H1 (cell line): ENCODE data around the gene CAPN13. TPM values are rescaled to one million over a fixed set of nuclear protein-coding genes. Genes with fewer than 3 reads are reported as not detected.

Source experiments
- CTCF ChIA-PET: fragments of 300-600 bp; sonication (Branson Sonifier 250); formaldehyde crosslinking; loops from one replicate; lab custom pipeline; 2021; ENCODE audit not compliant: partially characterized antibody; lab: Charles Lee
- POLR2A ChIA-PET: fragments of 300-600 bp; sonication (Branson Sonifier 250); formaldehyde crosslinking; loops from one replicate; lab custom pipeline; 2021; ENCODE audit warnings: inconsistent platforms; ENCODE audit not compliant: partially characterized antibody; lab: Charles Lee
- DNase-seq, 2 experiments: peaks; one replicate each; pipeline versions ENCODE4 v3.0.0 to v3.0.0-alpha.2; 2010 to 2022; ENCODE audit warnings: low spot score in 2 of 2, low read depth in 1 of 2, mixed read lengths in 1 of 2
- FAIRE-seq: peaks from 2 replicates; lab custom pipeline; 2011; peaks lifted over from hg19 to GRCh38; lab: Jason Lieb, UNC
- H2AFZ ChIP-seq: 2 replicates; pipeline ENCODE4 v1.8.1; 2012; ENCODE audit warnings: low read length, inconsistent platforms
- H2AK5ac ChIP-seq: 2 replicates; pipeline ENCODE4 v1.6.1; 2013; ENCODE audit warnings: low read depth, low read length
- H2BK120ac ChIP-seq: replicated peaks from 2 replicates; pipeline ENCODE3; 2013; ENCODE audit warnings: low read depth, low read length, inconsistent platforms
- H2BK12ac ChIP-seq: 2 replicates; pipeline ENCODE4 v1.6.1; 2013; ENCODE audit warnings: low read depth, low read length
- H2BK15ac ChIP-seq: 2 replicates; pipeline ENCODE4 v1.6.1; 2013; ENCODE audit warnings: low read length
- H2BK20ac ChIP-seq: 2 replicates; pipeline ENCODE4 v1.6.1; 2013; ENCODE audit warnings: low read length
- H2BK5ac ChIP-seq: 2 replicates; pipeline ENCODE4 v1.6.1; 2013; ENCODE audit warnings: low read depth, low read length
- H3K14ac ChIP-seq: 2 replicates; pipeline ENCODE4 v1.6.1; 2013; ENCODE audit warnings: inconsistent platforms; ENCODE audit not compliant: insufficient read length
- H3K18ac ChIP-seq: 2 replicates; pipeline ENCODE4 v1.6.1; 2013; ENCODE audit warnings: low read length; ENCODE audit errors: extremely low read depth
- H3K23ac ChIP-seq: 2 replicates; pipeline ENCODE4 v1.6.1; 2013; ENCODE audit warnings: inconsistent platforms; ENCODE audit not compliant: insufficient read length
- H3K23me2 ChIP-seq: 2 replicates; pipeline ENCODE4 v1.6.1; 2013; ENCODE audit warnings: low read depth, low read length
- H3K27ac ChIP-seq: 2 replicates; pipeline ENCODE4 v1.6.1; 2011; ENCODE audit warnings: low read depth, low read length, inconsistent platforms
- H3K27me3 ChIP-seq, 4 experiments: replicated peaks in 1 of 4; 1 replicate in 1 of 4; 2 replicates in 3 of 4; pipeline versions ENCODE4 v1.6.1 to v1.8.1; 2011 to 2013; ENCODE audit warnings: low read length in 3 of 4, mild to moderate bottlenecking in 3 of 4, inconsistent platforms in 2 of 4, mixed read lengths in 2 of 4, moderate library complexity in 1 of 4; ENCODE audit not compliant: control insufficient read depth in 3 of 4, insufficient read depth in 3 of 4; ENCODE audit errors: extremely low read depth in 1 of 4
- H3K36me3 ChIP-seq, 4 experiments: 2 replicates each; pipeline versions ENCODE4 v1.6.1 to v1.8.1; 2011 to 2013; ENCODE audit warnings: mild to moderate bottlenecking in 4 of 4, low read length in 3 of 4, moderate library complexity in 2 of 4, control low read depth in 1 of 4, inconsistent platforms in 1 of 4; ENCODE audit not compliant: insufficient read depth in 4 of 4, control insufficient read depth in 2 of 4
- H3K4ac ChIP-seq: replicated peaks from 2 replicates; pipeline ENCODE3; 2013; ENCODE audit warnings: low read length, low read depth, mixed read lengths, inconsistent platforms; ENCODE audit not compliant: insufficient read length
- H3K4me1 ChIP-seq, 4 experiments: replicated peaks in 1 of 4; 1 replicate in 1 of 4; 2 replicates in 3 of 4; pipeline versions ENCODE4 v1.6.1 to v1.8.1; 2011 to 2013; ENCODE audit warnings: low read length in 3 of 4, inconsistent platforms in 2 of 4, mixed read lengths in 1 of 4; ENCODE audit not compliant: insufficient read depth in 4 of 4, control insufficient read depth in 3 of 4
- H3K4me2 ChIP-seq, 2 experiments: 2 replicates each; pipeline versions ENCODE4 v1.6.1 to v1.8.1; 2011 to 2013; ENCODE audit warnings: low read depth in 2 of 2, low read length in 2 of 2, control low read depth in 1 of 2, inconsistent platforms in 1 of 2, mild to moderate bottlenecking in 1 of 2; ENCODE audit not compliant: insufficient read depth in 1 of 2
- H3K4me3 ChIP-seq, 4 experiments: fragments of 200-600, 300-600 bp in 1 of 4; sonication (generic), shearing (Covaris generic), sonication (Bioruptor Twin) in 1 of 4; 2 replicates each; pipeline versions ENCODE4 v1.5.1 to v1.8.1; 2011 to 2016; ENCODE audit warnings: low read length in 4 of 4, low read depth in 3 of 4, control low read depth in 2 of 4, inconsistent platforms in 2 of 4, mild to moderate bottlenecking in 2 of 4, mixed read lengths in 1 of 4, moderate library complexity in 1 of 4; ENCODE audit not compliant: insufficient read depth in 2 of 4; ENCODE audit errors: extremely low read depth in 1 of 4
- H3K56ac ChIP-seq: replicated peaks from 2 replicates; pipeline ENCODE3; 2013; ENCODE audit warnings: low read depth, mild to moderate bottlenecking, mixed read lengths, low read length, inconsistent platforms; ENCODE audit not compliant: insufficient read length
- H3K79me1 ChIP-seq: 2 replicates; pipeline ENCODE4 v1.6.1; 2013; ENCODE audit warnings: low read depth, low read length, control low read depth
- H3K79me2 ChIP-seq, 2 experiments: 2 replicates each; pipeline versions ENCODE4 v1.6.1 to v1.8.1; 2012 to 2013; ENCODE audit warnings: low read length in 2 of 2, mild to moderate bottlenecking in 2 of 2, inconsistent platforms in 1 of 2; ENCODE audit not compliant: insufficient read depth in 2 of 2, control insufficient read depth in 1 of 2
- H3K9ac ChIP-seq, 4 experiments: replicated peaks in 1 of 4; 1 replicate in 1 of 4; 2 replicates in 3 of 4; pipeline versions ENCODE4 v1.6.1 to v1.8.1; 2011 to 2013; ENCODE audit warnings: low read depth in 3 of 4, low read length in 3 of 4, control low read depth in 2 of 4, mild to moderate bottlenecking in 2 of 4, moderate library complexity in 2 of 4, inconsistent platforms in 1 of 4; ENCODE audit errors: extremely low read depth in 1 of 4
- H3K9me3 ChIP-seq, 2 experiments: 2 replicates each; pipeline versions ENCODE4 v1.6.1 to v1.8.1; 2012 to 2013; ENCODE audit warnings: mild to moderate bottlenecking in 2 of 2, moderate library complexity in 2 of 2, control low read depth in 1 of 2, inconsistent platforms in 1 of 2, low read depth in 1 of 2, low read length in 1 of 2, mixed read lengths in 1 of 2; ENCODE audit not compliant: insufficient read depth in 2 of 2
- H4K20me1 ChIP-seq, 2 experiments: replicated peaks in 1 of 2; 2 replicates each; pipeline versions ENCODE3 to v1.8.1; 2011 to 2013; ENCODE audit warnings: inconsistent platforms in 2 of 2, low read length in 2 of 2, mild to moderate bottlenecking in 1 of 2; ENCODE audit not compliant: insufficient read depth in 2 of 2, control insufficient read depth in 1 of 2
- H4K5ac ChIP-seq: 2 replicates; pipeline ENCODE4 v1.6.1; 2013; ENCODE audit warnings: low read length, low read depth, mixed read lengths, inconsistent platforms; ENCODE audit not compliant: insufficient read length
- H4K8ac ChIP-seq: 2 replicates; pipeline ENCODE4 v1.8.0; 2013; ENCODE audit warnings: mild to moderate bottlenecking, moderate library complexity, low read length, inconsistent platforms; ENCODE audit not compliant: insufficient read depth; ENCODE audit errors: extremely low read depth
- H4K91ac ChIP-seq: replicated peaks from 2 replicates; pipeline ENCODE3; 2013; ENCODE audit warnings: low read length, mixed read lengths, inconsistent platforms; ENCODE audit not compliant: insufficient read length
- CHD1 ChIP-seq: IDR thresholded peaks from 2 replicates; pipeline ENCODE4 v1.6.1; 2012; ENCODE audit warnings: low read depth, low read length, improper control_type of control experiment
- CHD2 ChIP-seq: IDR thresholded peaks from 2 replicates; pipeline ENCODE4 v1.6.1; 2012; ENCODE audit warnings: low read length, improper control_type of control experiment
- EGR1 ChIP-seq: IDR thresholded peaks from 2 replicates; pipeline ENCODE4 v1.6.1; 2011; ENCODE audit warnings: low read depth, low read length, borderline replicate concordance
- EP300 ChIP-seq, 2 experiments: IDR thresholded peaks; 1 replicate in 1 of 2; 2 replicates in 1 of 2; pipeline ENCODE4 v1.6.1; 2011 to 2012; ENCODE audit warnings: low read depth in 2 of 2, low read length in 2 of 2, mild to moderate bottlenecking in 2 of 2, borderline replicate concordance in 1 of 2, inconsistent platforms in 1 of 2, moderate library complexity in 1 of 2
- EZH2 ChIP-seq: fragments of 200-600 bp; sonication (generic); IDR thresholded peaks from 2 replicates; pipeline ENCODE4 v1.7.1; 2012; ENCODE audit warnings: low read depth, mild to moderate bottlenecking, moderate library complexity, low read length, inconsistent platforms; ENCODE audit not compliant: severe bottlenecking
- NANOG ChIP-seq: IDR thresholded peaks from 2 replicates; pipeline ENCODE4 v1.6.1; 2011; ENCODE audit warnings: low read length, low read depth, mild to moderate bottlenecking, inconsistent platforms; ENCODE audit not compliant: insufficient read depth, poor library complexity, severe bottlenecking
- RAD21 ChIP-seq, 2 experiments: IDR thresholded peaks in 1 of 2; conservative IDR thresholded peaks in 1 of 2; 2 replicates each; pipeline ENCODE4 v1.6.1; 2011; ENCODE audit warnings: low read depth in 2 of 2, low read length in 2 of 2, improper control_type of control experiment in 1 of 2, inconsistent platforms in 1 of 2, mild to moderate bottlenecking in 1 of 2, moderate library complexity in 1 of 2
- RXRA ChIP-seq: IDR thresholded peaks from 2 replicates; pipeline ENCODE4 v1.6.1; 2011; ENCODE audit warnings: low read depth, mild to moderate bottlenecking, low read length, moderate library complexity; ENCODE audit not compliant: insufficient read depth
- SAP30 ChIP-seq: fragments of 300-600 bp; sonication (generic); IDR thresholded peaks from 2 replicates; pipeline ENCODE4 v1.7.1; 2012; ENCODE audit warnings: low read length, moderate library complexity, mild to moderate bottlenecking, inconsistent platforms; ENCODE audit not compliant: insufficient read depth, insufficient replicate concordance
- SIX5 ChIP-seq: IDR thresholded peaks from 2 replicates; pipeline ENCODE4 v1.6.1; 2011; ENCODE audit warnings: mild to moderate bottlenecking, low read depth, low read length
- SP4 ChIP-seq: IDR thresholded peaks from 2 replicates; pipeline ENCODE4 v1.6.1; 2012; ENCODE audit warnings: low read length, inconsistent platforms
- TCF12 ChIP-seq: IDR thresholded peaks from 2 replicates; pipeline ENCODE4 v1.6.1; 2011; ENCODE audit warnings: low read depth, mild to moderate bottlenecking, low read length
- WGBS, 2 experiments: shearing (Covaris generic) in 1 of 2; methylation state at CpG; one replicate each; pipeline versions ENCODE4 v1.1.6 to v1.1.7; 2013 to 2015; ENCODE audit warnings: low lambda C conversion rate in 2 of 2, mixed read lengths in 2 of 2, inconsistent platforms in 1 of 2, low coverage in 1 of 2, missing lambda C conversion rate in 1 of 2; ENCODE audit not compliant: insufficient replicate concordance in 2 of 2, insufficient coverage in 1 of 2, insufficient read length in 1 of 2; ENCODE audit errors: extremely low coverage in 1 of 2, missing lambda C conversion rate in 1 of 2; 5-methylcytosine and 5-hydroxymethylcytosine counted together
- polyA plus RNA-seq, 7 experiments: library from polyadenylated mRNA; depleted of rRNA in 3 of 7; stranded (reverse) in 5 of 7; unstranded in 2 of 7; fragments of >200 nt in 5 of 7; fragments of 200-250 nt in 2 of 7; gene quantifications; 1 replicate in 5 of 7; 2 replicates in 1 of 7; 4 replicates in 1 of 7; pipeline versions ENCODE4 v1.2.1 to v1.2.3, GENCODE V29; 2011 to 2013; ENCODE audit warnings: missing spikeins in 2 of 7, mixed read lengths in 2 of 7
- total RNA-seq: library from RNA; stranded (reverse); fragmentation: NEBNext Ultra II Directional; extraction: Animal tissue kit (Norgen Biotek cat#: 25700); gene quantifications from 2 replicates; pipeline ENCODE4 v1.2.1, GENCODE V29; 2021

Gene CAPN13
- total and polyA plus RNA-seq, 2 of the 8 experiments (the other 6 are each of a cell fraction or from before 2014, with no cell fraction given) = 2.4 TPM

DNA sequence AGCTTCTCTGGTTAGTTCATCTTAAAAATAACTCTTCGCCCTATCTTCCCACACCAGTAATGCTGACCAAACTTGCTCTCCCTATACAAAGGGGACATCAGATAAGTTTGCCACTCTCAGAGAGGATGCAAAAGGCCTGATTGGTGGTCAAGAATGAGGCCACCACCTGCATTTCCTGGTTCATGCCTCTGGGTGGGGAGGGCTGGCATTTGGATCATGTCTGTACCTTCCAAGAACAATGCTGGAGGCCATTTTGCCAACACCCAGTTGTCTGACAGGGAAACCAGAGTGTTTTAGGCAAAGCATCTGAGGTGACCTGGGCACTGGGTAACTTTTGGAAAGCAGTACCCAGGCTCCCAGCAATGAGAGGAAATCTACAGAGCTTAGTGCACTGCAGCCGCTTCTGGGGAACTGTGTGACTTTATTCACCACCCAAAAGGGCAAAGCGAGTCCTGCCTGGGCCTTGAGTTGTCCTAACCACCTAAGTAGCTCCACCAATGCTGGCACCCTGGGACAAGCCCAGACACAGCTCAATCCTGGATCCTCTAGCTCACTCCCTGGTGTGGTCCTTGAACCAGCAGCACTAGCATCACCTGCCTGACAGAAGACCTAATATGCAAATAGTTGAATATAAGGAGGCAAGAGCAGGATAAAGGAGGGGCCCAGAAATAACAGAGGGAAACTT, 35.1 kb downstream of the CAPN13 start:
- H4K20me1 ChIP-seq = no peaks in the 10 kb centered on the region
- H2AFZ ChIP-seq = no peak overlapping the region
- no peaks in the 10 kb centered on the region for H3K4me1 ChIP-seq
- no peak overlapping the region for H3K56ac ChIP-seq
- no peak overlapping the region for H3K4me2 ChIP-seq
- no peak overlapping the region for H2AK5ac ChIP-seq
- 92% methylated on average over 3 of the region's 3 CpGs; no CpG with 5 or more reads in 1 of the 2 experiments for WGBS, 2 experiments
- CTCF ChIA-PET = interaction anchor here (0.6 to 0.9 kb wide), 2 partner anchors 35 to 1444 kb away, joined by 3 read pairs; partner anchors contain the start of gene CAPN13
- H3K4me3 ChIP-seq = no peak overlapping the region
- no peak overlapping the region for H2BK5ac ChIP-seq
- H2BK120ac ChIP-seq = no peak overlapping the region
- no peak overlapping the region for H3K23ac ChIP-seq
- H3K4ac ChIP-seq = no peak overlapping the region
- H2BK12ac ChIP-seq = no peak overlapping the region
- H4K8ac ChIP-seq = no peak overlapping the region
- H3K79me2 ChIP-seq = no peaks in the 10 kb centered on the region
- POLR2A ChIA-PET = interaction anchor here (0.5 kb wide), 1 partner anchor 30 kb away, joined by 3 read pairs; no protein-coding TSS in a partner anchor
- H4K91ac ChIP-seq = no peak overlapping the region
- H3K27ac ChIP-seq = no peak overlapping the region
- no peak overlapping the region for H3K18ac ChIP-seq
- no peaks in the 10 kb centered on the region for H3K27me3 ChIP-seq
- H3K23me2 ChIP-seq = no peaks in the 10 kb centered on the region
- no peaks in the 10 kb centered on the region for H3K9me3 ChIP-seq
- no peak overlapping the region for H3K14ac ChIP-seq
- H4K5ac ChIP-seq = no peak overlapping the region
- no peak overlapping the region for H2BK20ac ChIP-seq
- H3K79me1 ChIP-seq = no peaks in the 10 kb centered on the region
- DNase-seq = peak in 1 of 2 experiments; percentile 19
- no peak for FAIRE-seq
- no peak overlapping the region for H3K9ac ChIP-seq
- no peaks in the 10 kb centered on the region for H3K36me3 ChIP-seq
- no peak overlapping the region for H2BK15ac ChIP-seq
- TF ChIP-seq SIX5 = no peak
- no peak for TF ChIP-seq SP4
- TF ChIP-seq TCF12 = no peak
- no peak for TF ChIP-seq CHD2
- no peak for TF ChIP-seq NANOG
- no peak for TF ChIP-seq CHD1
- no peak for TF ChIP-seq EP300 (IDR thresholded peaks at IDR 0.05; ENCODE audit: borderline replicate concordance in 1 of 2, low read depth in 2 of 2, low read length in 2 of 2)
- TF ChIP-seq EGR1 = no peak
- TF ChIP-seq RXRA = no peak
- TF ChIP-seq RAD21 (IDR thresholded peaks at IDR 0.05 in 1 of 2, conservative IDR thresholded peaks at IDR 0.05 in 1 of 2; ENCODE audit: low read depth in 2 of 2, low read length in 2 of 2) = no peak
- TF ChIP-seq SAP30 = no peak
- TF ChIP-seq EZH2 = no peak
